OCI-LY7 (cell line): ENCODE data around the gene GABARAPL2. TPM values are rescaled to one million over a fixed set of nuclear protein-coding genes. Genes with fewer than 3 reads are reported as not detected.

Source experiments
- BruUV-seq: library from RNA; stranded (reverse); fragments of 400-500 nt; replicated peaks from 2 replicates; lab custom pipeline; 2021; lab: Mats Ljungman, UMichigan
- CTCF ChIA-PET: fragments of 300-600 bp; sonication (Branson Sonifier 250); formaldehyde crosslinking; loops from one replicate; lab custom pipeline; 2022; ENCODE audit warnings: antibody characterized with exemption; ENCODE audit not compliant: unreplicated experiment; lab: Charles Lee
- POLR2A ChIA-PET: fragments of 300-600 bp; sonication (Branson Sonifier 250); formaldehyde crosslinking; loops from one replicate; lab custom pipeline; 2022; ENCODE audit warnings: antibody characterized with exemption; lab: Charles Lee
- DNase-seq: peaks from one replicate; pipeline ENCODE4 v3.0.0-alpha.2; 2015; ENCODE audit warnings: low spot score
- H2AFZ ChIP-seq: fragments of 200-600 bp; sonication (generic), shearing (Covaris generic); 2 replicates; pipeline ENCODE4 v1.6.1; 2014; ENCODE audit warnings: mild to moderate bottlenecking, antibody characterized with exemption, low read length, moderate library complexity
- H3K27ac ChIP-seq: fragments of 200-600 bp; sonication (generic); 2 replicates; pipeline ENCODE4 v1.5.1; 2014; ENCODE audit warnings: mixed run types, low read depth, mild to moderate bottlenecking, moderate library complexity, low read length, inconsistent platforms; ENCODE audit not compliant: poor library complexity, severe bottlenecking
- H3K36me3 ChIP-seq: fragments of 200-600 bp; sonication (generic); 2 replicates; pipeline ENCODE4 v1.6.1; 2014; ENCODE audit warnings: mild to moderate bottlenecking, antibody characterized with exemption, low read length, moderate library complexity, mixed read lengths; ENCODE audit not compliant: insufficient read depth
- H3K4me1 ChIP-seq: fragments of 200-600 bp; sonication (generic); 2 replicates; pipeline ENCODE4 v1.5.1; 2014; ENCODE audit warnings: mild to moderate bottlenecking, low read length; ENCODE audit not compliant: insufficient read depth, poor library complexity, severe bottlenecking
- H3K4me2 ChIP-seq: fragments of 200-600 bp; sonication (generic); 2 replicates; pipeline ENCODE4 v1.6.1; 2014; ENCODE audit warnings: mild to moderate bottlenecking, low read length
- H3K4me3 ChIP-seq: fragments of 200-600 bp; sonication (generic); 2 replicates; pipeline ENCODE4 v1.5.1; 2014; ENCODE audit warnings: mild to moderate bottlenecking, low read depth, low read length; ENCODE audit not compliant: poor library complexity, severe bottlenecking
- H3K79me2 ChIP-seq: fragments of 200-600 bp; sonication (generic); 2 replicates; pipeline ENCODE4 v1.6.1; 2016; ENCODE audit warnings: low read depth, mild to moderate bottlenecking, low read length, moderate library complexity, mixed read lengths; ENCODE audit not compliant: insufficient read depth
- H3K9me2 ChIP-seq: fragments of 200-600 bp; sonication (generic); 2 replicates; pipeline ENCODE4 v1.6.1; 2016; ENCODE audit warnings: mild to moderate bottlenecking, low read length, mixed read lengths; ENCODE audit not compliant: insufficient read depth
- H3K9me3 ChIP-seq: fragments of 200-600 bp; sonication (generic); 2 replicates; pipeline ENCODE4 v1.6.1; 2014; ENCODE audit warnings: mild to moderate bottlenecking, mixed run types, low read length, mixed read lengths
- H4K20me1 ChIP-seq: fragments of 200-600 bp; sonication (generic); 2 replicates; pipeline ENCODE4 v1.6.1; 2014; ENCODE audit warnings: mild to moderate bottlenecking, antibody characterized with exemption, low read length, moderate library complexity, mixed read lengths; ENCODE audit not compliant: insufficient read depth
- EZH2phosphoT487 ChIP-seq: fragments of 200-600 bp; sonication (generic); IDR thresholded peaks from 2 replicates; pipeline ENCODE4 v1.6.1; 2018; ENCODE audit warnings: low read depth, borderline replicate concordance, mild to moderate bottlenecking, mixed run types, antibody characterized with exemption, low read length, moderate library complexity, mixed read lengths
- intact Hi-C: fragments of 100-400 bp; cut with micrococcal nuclease; formaldehyde crosslinking; loops from one replicate; pipeline ENCODE4 v1.10.0; 2022; ENCODE audit not compliant: unreplicated experiment
- total RNA-seq, 2 experiments: library from RNA; depleted of rRNA in 1 of 2; stranded (reverse); fragments of >200 nt in 1 of 2; shearing (Covaris generic) in 1 of 2; gene quantifications; 2 replicates each; pipeline ENCODE4 v1.2.3, GENCODE V29; 2014 to 2022
- TF ChIP-seq, protein P1 (sequence below): fragments of 200-600 bp; sonication (generic); conservative IDR thresholded peaks from 2 replicates; pipeline ENCODE4 v1.5.1; 2014; ENCODE audit warnings: mild to moderate bottlenecking, antibody characterized with exemption, low read length, moderate library complexity, mixed read lengths

GABARAPL2 gene
- total RNA-seq, 2 experiments from 2014 or later, result 57.7 to 93.5 TPM

DNA sequence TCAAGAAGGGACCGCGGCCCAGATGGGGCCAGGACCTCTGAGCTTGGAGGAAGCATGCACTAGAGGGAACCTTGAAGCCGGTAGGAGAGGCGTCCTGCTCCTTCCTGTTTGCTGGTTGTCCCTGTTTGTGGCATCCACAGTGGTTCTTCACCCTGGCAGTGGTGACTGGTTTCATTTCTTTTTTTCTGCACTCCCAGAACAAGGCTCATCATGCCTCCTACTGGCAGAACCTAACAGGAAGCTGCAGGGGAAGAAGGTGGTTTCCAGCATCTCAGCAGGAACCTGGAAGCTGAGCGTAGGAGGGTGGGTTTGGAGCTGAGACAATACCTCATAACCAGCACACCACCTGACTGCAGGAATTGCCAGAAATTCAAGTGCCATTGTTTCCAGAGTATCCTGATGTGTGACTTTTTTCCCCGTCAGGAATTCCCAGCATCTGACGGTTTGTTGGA lies 15.9 kb upstream of the GABARAPL2 start:
- Histone ChIP-seq H3K4me1 (peaks cover 15% of the 10 kb centered on the region), H3K36me3 (no peaks in the 10 kb centered on the region), H3K27ac (no peak overlapping the region), H3K4me2 (peak overlapping the region; percentile 5; the same call in 1 of the 2 replicates), H2AFZ (no peak overlapping the region), H3K9me3 (no peaks in the 10 kb centered on the region), H3K9me2 (no peaks in the 10 kb centered on the region), H4K20me1 (no peaks in the 10 kb centered on the region), H3K79me2 (0 out of 2 replicates have a peak, but pooled peaks cover 5% of the 10 kb centered on the region), H3K4me3 (no peak overlapping the region)
- intact Hi-C loops, result loop anchor here (2.0 kb wide), 1 partner anchor 79 kb away; no protein-coding TSS in a partner anchor
- ChIA-PET CTCF (no interaction called here), POLR2A (interaction anchor here (0.6 to 2.7 kb wide), 4 partner anchors 15 to 104 kb away, joined by 3 to 7 read pairs (median 3); no protein-coding TSS in a partner anchor)
- no TSS peak for BruUV-seq
- TF ChIP-seq EZH2phosphoT487, result no peak
- TF ChIP-seq, protein P1, sequence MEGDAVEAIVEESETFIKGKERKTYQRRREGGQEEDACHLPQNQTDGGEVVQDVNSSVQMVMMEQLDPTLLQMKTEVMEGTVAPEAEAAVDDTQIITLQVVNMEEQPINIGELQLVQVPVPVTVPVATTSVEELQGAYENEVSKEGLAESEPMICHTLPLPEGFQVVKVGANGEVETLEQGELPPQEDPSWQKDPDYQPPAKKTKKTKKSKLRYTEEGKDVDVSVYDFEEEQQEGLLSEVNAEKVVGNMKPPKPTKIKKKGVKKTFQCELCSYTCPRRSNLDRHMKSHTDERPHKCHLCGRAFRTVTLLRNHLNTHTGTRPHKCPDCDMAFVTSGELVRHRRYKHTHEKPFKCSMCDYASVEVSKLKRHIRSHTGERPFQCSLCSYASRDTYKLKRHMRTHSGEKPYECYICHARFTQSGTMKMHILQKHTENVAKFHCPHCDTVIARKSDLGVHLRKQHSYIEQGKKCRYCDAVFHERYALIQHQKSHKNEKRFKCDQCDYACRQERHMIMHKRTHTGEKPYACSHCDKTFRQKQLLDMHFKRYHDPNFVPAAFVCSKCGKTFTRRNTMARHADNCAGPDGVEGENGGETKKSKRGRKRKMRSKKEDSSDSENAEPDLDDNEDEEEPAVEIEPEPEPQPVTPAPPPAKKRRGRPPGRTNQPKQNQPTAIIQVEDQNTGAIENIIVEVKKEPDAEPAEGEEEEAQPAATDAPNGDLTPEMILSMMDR, result peak; percentile 71
- peak; percentile 54 for DNase-seq

DNA sequence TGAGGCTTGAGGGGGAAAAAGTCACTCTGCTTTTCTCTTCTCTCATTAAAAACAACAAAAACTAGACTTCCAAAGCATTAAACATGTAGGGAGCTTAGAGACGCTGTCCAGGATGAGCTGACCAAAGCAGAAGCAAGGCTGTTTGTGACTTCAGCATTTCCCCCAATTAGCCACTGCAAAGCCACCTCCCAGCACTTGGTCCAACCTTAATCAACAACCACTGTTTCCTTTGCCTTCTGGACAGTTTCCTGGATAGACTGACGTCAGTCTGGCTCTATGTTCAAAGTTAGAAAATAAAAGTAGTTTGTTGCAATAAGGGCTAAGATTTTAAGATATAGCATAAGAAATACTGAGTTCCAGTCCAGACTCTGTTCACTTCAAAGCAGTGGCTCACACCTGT lies 13.2 kb upstream of the GABARAPL2 start:
- TF ChIP-seq EZH2phosphoT487, result no peak
- TF ChIP-seq, protein P1, result no peak
- Histone ChIP-seq H3K9me2 (no peaks in the 10 kb centered on the region), H3K27ac (no peak overlapping the region), H4K20me1 (no peaks in the 10 kb centered on the region), H2AFZ (no peak overlapping the region), H3K4me1 (peaks cover 21% of the 10 kb centered on the region), H3K4me2 (no peak overlapping the region), H3K36me3 (no peaks in the 10 kb centered on the region), H3K4me3 (no peak overlapping the region), H3K79me2 (0 out of 2 replicates have a peak, but pooled peaks cover 5% of the 10 kb centered on the region), H3K9me3 (no peaks in the 10 kb centered on the region)
- DNase-seq, result no peak
- intact Hi-C loops, result no loop called here
- ChIA-PET POLR2A (interaction anchor here (0.7 to 4.6 kb wide), 4 partner anchors 13 to 70 kb away, joined by 3 to 35 read pairs (median 5); partner anchors contain the start of gene GABARAPL2), CTCF (no interaction called here)
- no TSS peak for BruUV-seq

DNA sequence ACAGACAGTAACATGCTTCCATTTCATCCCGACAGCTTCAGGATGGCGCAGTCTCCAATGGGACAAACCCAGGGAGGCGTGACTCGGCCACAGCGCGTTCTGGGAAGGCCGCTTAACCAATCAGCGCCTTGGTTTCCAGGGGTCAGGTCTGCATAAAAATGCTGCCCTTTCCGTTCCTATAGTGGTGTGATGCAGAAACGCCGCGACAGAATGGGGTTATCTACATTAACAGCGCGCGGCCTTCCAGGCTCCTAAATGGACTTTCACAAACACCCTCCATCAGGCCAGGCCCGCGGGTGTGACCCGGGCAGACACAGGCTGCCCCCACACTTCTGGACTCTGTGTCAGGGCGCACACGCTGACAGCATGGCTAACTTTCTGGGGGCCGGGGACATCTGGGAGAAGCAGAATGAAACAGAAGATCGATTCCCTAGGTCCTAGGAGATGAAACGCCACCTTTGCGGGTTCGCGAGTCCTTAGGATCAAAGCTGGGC lies 10.9 kb upstream of the GABARAPL2 start:
- CTCF ChIA-PET, result interaction anchor here (0.5 to 1.0 kb wide), 5 partner anchors 33 to 1777 kb away, joined by 3 to 6 read pairs (median 3); no protein-coding TSS in a partner anchor
- POLR2A ChIA-PET, result interaction anchor here (0.6 to 4.6 kb wide), 7 partner anchors 10 to 190 kb away, joined by 3 to 35 read pairs (median 3); partner anchors contain the start of genes GABARAPL2 and TERF2IP
- peak; percentile 69 for DNase-seq

More for the DNA sequence above, 10.9 kb upstream of the GABARAPL2 start:
- intact Hi-C loops, result loop anchor here (2.0 kb wide), 1 partner anchor 90 kb away; the partner anchor contains the start of gene TMEM170A
- Histone ChIP-seq H3K36me3 (no peaks in the 10 kb centered on the region), H3K4me2 (peak overlapping the region; percentile 100), H3K4me3 (peak overlapping the region; percentile 85), H4K20me1 (no peaks in the 10 kb centered on the region), H3K9me3 (no peaks in the 10 kb centered on the region), H3K27ac (peak overlapping the region; percentile 78), H3K9me2 (no peaks in the 10 kb centered on the region), H2AFZ (peak overlapping the region; percentile 93), H3K79me2 (0 out of 2 replicates have a peak, but pooled peaks cover 5% of the 10 kb centered on the region), H3K4me1 (peaks cover 17% of the 10 kb centered on the region)
- TF ChIP-seq EZH2phosphoT487, result no peak
- TF ChIP-seq, protein P1, result no peak
- no TSS peak for BruUV-seq
